HCT116 (cell line): ENCODE measurements around the gene CCDC71. TPM values are rescaled to one million over a fixed set of nuclear protein-coding genes. Genes with fewer than 3 reads are reported as not detected.

Experiments used
- ATAC-seq: fragments of 200-7000 bp; cut with Tn5 transposase; 2 replicates; pipeline ENCODE4 v1.9.1; 2020; ENCODE audit warnings: mild to moderate bottlenecking, moderate library complexity
- BruUV-seq: library from RNA; stranded (reverse); fragments of 400-500 nt; replicated peaks from 2 replicates; lab custom pipeline; 2021; lab: Mats Ljungman, UMichigan
- CTCF ChIA-PET: fragments of 300-600 bp; sonication (Branson Sonifier 250); formaldehyde crosslinking; loops from one replicate; lab custom pipeline; 2021; ENCODE audit warnings: antibody characterized with exemption; lab: Charles Lee
- POLR2A ChIA-PET: fragments of 300-600, 350-600 bp; sonication (Branson Sonifier 250); formaldehyde crosslinking; loops from one replicate; lab custom pipeline; 2021; ENCODE audit warnings: antibody characterized with exemption; lab: Charles Lee
- RAD21 ChIA-PET, 2 experiments: fragments of 300-600 bp; sonication (Branson Sonifier 250); formaldehyde crosslinking; loops; one replicate each; lab custom pipeline; 2023; ENCODE audit warnings: low total read pairs in 2 of 2; ENCODE audit not compliant: uncharacterized antibody in 2 of 2, unreplicated experiment in 2 of 2, low non-redundant PET in 1 of 2; lab: Charles Lee
- DNase-seq: peaks from one replicate; pipeline ENCODE4 v3.0.0-alpha.2; 2010; ENCODE audit warnings: low read depth, low spot score
- H2AFZ ChIP-seq: fragments of 200-600 bp; shearing (Covaris generic), sonication (generic); 2 replicates; pipeline ENCODE4 v1.6.1; 2017; ENCODE audit warnings: low read depth, mixed run types, mixed read lengths, antibody characterized with exemption, low read length; ENCODE audit not compliant: poor library complexity, severe bottlenecking
- H3K27ac ChIP-seq: 2 replicates; pipeline ENCODE4 v1.5.1; 2012; ENCODE audit warnings: low read depth, low read length
- H3K27me3 ChIP-seq: fragments of 200-600 bp; sonication (generic); 2 replicates; pipeline ENCODE4 v1.6.1; 2016; ENCODE audit warnings: mixed run types, low read length, mixed read lengths; ENCODE audit not compliant: insufficient read depth
- H3K36me3 ChIP-seq, 2 experiments: fragments of 200-500 bp in 1 of 2; fragments of 200-600 bp in 1 of 2; sonication (Bioruptor generic) in 1 of 2; sonication (generic) in 1 of 2; 2 replicates each; pipeline versions ENCODE4 v1.5.1 to v1.6.1; 2014 to 2016; ENCODE audit warnings: low read length in 2 of 2, inconsistent platforms in 1 of 2, mixed read lengths in 1 of 2, mixed run types in 1 of 2; ENCODE audit not compliant: insufficient read depth in 2 of 2, control insufficient read depth in 1 of 2
- H3K4me1 ChIP-seq, 2 experiments: fragments of 200-600 bp in 1 of 2; sonication (generic) in 1 of 2; 2 replicates each; pipeline versions ENCODE4 v1.5.1 to v1.6.1; 2012 to 2017; ENCODE audit warnings: low read length in 2 of 2, inconsistent platforms in 1 of 2, mild to moderate bottlenecking in 1 of 2, mixed read lengths in 1 of 2, mixed run types in 1 of 2, moderate library complexity in 1 of 2; ENCODE audit not compliant: insufficient read depth in 2 of 2, control insufficient read depth in 1 of 2
- H3K4me2 ChIP-seq: fragments of 200-600 bp; sonication (generic); 2 replicates; pipeline ENCODE4 v1.6.1; 2017; ENCODE audit warnings: mixed run types, low read length, mixed read lengths
- H3K4me3 ChIP-seq, 2 experiments: fragments of 200-600 bp in 1 of 2; sonication (generic) in 1 of 2; replicated peaks in 1 of 2; 2 replicates each; pipeline ENCODE4 v1.5.1; 2011 to 2016; ENCODE audit warnings: low read length in 2 of 2, control low read depth in 1 of 2, low read depth in 1 of 2, mild to moderate bottlenecking in 1 of 2, mixed read lengths in 1 of 2, mixed run types in 1 of 2
- H3K79me2 ChIP-seq: fragments of 200-600 bp; sonication (generic); 2 replicates; pipeline ENCODE4 v1.6.1; 2017; ENCODE audit warnings: mild to moderate bottlenecking, mixed run types, low read length, moderate library complexity, mixed read lengths; ENCODE audit not compliant: insufficient read depth
- H3K9ac ChIP-seq: fragments of 200-600 bp; sonication (generic); 2 replicates; pipeline ENCODE4 v1.6.1; 2016; ENCODE audit warnings: low read length, mixed read lengths
- H3K9me2 ChIP-seq: fragments of 200-600 bp; sonication (generic), shearing (Covaris generic); 2 replicates; pipeline ENCODE4 v1.6.1; 2017; ENCODE audit warnings: mixed run types, mild to moderate bottlenecking, moderate library complexity; ENCODE audit not compliant: insufficient read depth
- H3K9me3 ChIP-seq, 2 experiments: fragments of 200-500 bp in 1 of 2; fragments of 200-600 bp in 1 of 2; sonication (Bioruptor generic) in 1 of 2; sonication (generic) in 1 of 2; 2 replicates each; pipeline ENCODE4 v1.6.1; 2014 to 2017; ENCODE audit warnings: low read length in 2 of 2, mixed read lengths in 2 of 2, inconsistent platforms in 1 of 2, low read depth in 1 of 2, mild to moderate bottlenecking in 1 of 2, mixed run types in 1 of 2, moderate library complexity in 1 of 2; ENCODE audit not compliant: control insufficient read depth in 1 of 2, insufficient read depth in 1 of 2
- H4K20me1 ChIP-seq: fragments of 200-600 bp; sonication (generic), shearing (Covaris generic); 2 replicates; pipeline ENCODE4 v1.6.1; 2017; ENCODE audit warnings: mixed run types, mild to moderate bottlenecking, moderate library complexity; ENCODE audit not compliant: insufficient read depth
- CBX3 ChIP-seq: IDR thresholded peaks from 2 replicates; pipeline ENCODE4 v1.6.1; 2012; ENCODE audit warnings: low read depth
- EGR1 ChIP-seq: IDR thresholded peaks from 2 replicates; pipeline ENCODE4 v1.6.1; 2012; ENCODE audit warnings: low read depth
- EZH2 ChIP-seq: fragments of 200-600 bp; sonication (generic); IDR thresholded peaks from 2 replicates; pipeline ENCODE4 v1.6.1; 2017; ENCODE audit warnings: antibody characterized with exemption, mixed run types
- EZH2phosphoT487 ChIP-seq: fragments of 200-600 bp; IDR thresholded peaks from 2 replicates; pipeline ENCODE4 v1.6.1; 2018; ENCODE audit warnings: antibody characterized with exemption, borderline replicate concordance
- FOSL1 ChIP-seq: IDR thresholded peaks from 2 replicates; pipeline ENCODE4 v1.6.1; 2012; ENCODE audit warnings: low read depth
- JUND ChIP-seq: IDR thresholded peaks from 2 replicates; pipeline ENCODE4 v1.6.1; 2012
- POLR2A ChIP-seq: IDR thresholded peaks from 2 replicates; pipeline ENCODE4 v1.7.0; 2011; ENCODE audit warnings: borderline replicate concordance; ENCODE audit not compliant: insufficient read depth, insufficient read length; ENCODE audit errors: extremely low read depth
- RAD21 ChIP-seq: IDR thresholded peaks from 2 replicates; pipeline ENCODE4 v1.6.1; 2012; ENCODE audit warnings: low read depth, mild to moderate bottlenecking
- SIN3A ChIP-seq: IDR thresholded peaks from 2 replicates; pipeline ENCODE4 v1.6.1; 2012; ENCODE audit warnings: low read depth
- TCF7L2 ChIP-seq: IDR thresholded peaks from 2 replicates; pipeline ENCODE4 v1.7.0; 2011; ENCODE audit warnings: borderline replicate concordance, inconsistent platforms; ENCODE audit not compliant: insufficient read depth, insufficient read length; ENCODE audit errors: extremely low read depth
- YY1 ChIP-seq: IDR thresholded peaks from 2 replicates; pipeline ENCODE4 v1.6.1; 2011; ENCODE audit warnings: low read length, low read depth, moderate library complexity, mild to moderate bottlenecking; ENCODE audit not compliant: insufficient replicate concordance; ENCODE audit errors: extremely low read depth
- ZFX ChIP-seq: fragments of 450-650 bp; IDR thresholded peaks from 2 replicates; pipeline ENCODE4 v1.6.1; 2017
- intact Hi-C: fragments of 100-400 bp; cut with micrococcal nuclease; formaldehyde crosslinking; loops from 2 replicates; pipeline ENCODE4 v1.10.0; 2022
- total RNA-seq: library from RNA; stranded (reverse); gene quantifications from one replicate; pipeline ENCODE4 v1.2.1, GENCODE V29; 2021; ENCODE audit not compliant: unreplicated experiment
- TF ChIP-seq, protein P1 (sequence below): IDR thresholded peaks from 2 replicates; pipeline ENCODE4 v1.6.1; 2012
- TF ChIP-seq, protein P2 (sequence below), 3 experiments: fragments of 200-600 bp in 1 of 3; sonication (generic) in 1 of 3; IDR thresholded peaks in 2 of 3; conservative IDR thresholded peaks in 1 of 3; 2 replicates each; pipeline ENCODE4 v1.5.1; 2012 to 2017; ENCODE audit warnings: low read depth in 2 of 3, low read length in 2 of 3, antibody characterized with exemption in 1 of 3, borderline replicate concordance in 1 of 3, control low read depth in 1 of 3, mild to moderate bottlenecking in 1 of 3, mixed read lengths in 1 of 3, mixed run types in 1 of 3, moderate library complexity in 1 of 3; ENCODE audit not compliant: insufficient read depth in 1 of 3
- TF ChIP-seq, protein P3 (sequence below): IDR thresholded peaks from 2 replicates; pipeline ENCODE4 v1.6.1; 2011; ENCODE audit warnings: mild to moderate bottlenecking, low read length, moderate library complexity; ENCODE audit not compliant: insufficient replicate concordance; ENCODE audit errors: extremely low read depth
- TF ChIP-seq, protein P4 (sequence below): IDR thresholded peaks from 2 replicates; pipeline ENCODE4 v1.6.1; 2012; ENCODE audit warnings: low read depth

CCDC71 gene
- total RNA-seq, 1 experiment from 2014 or later = 32.8 TPM

DNA sequence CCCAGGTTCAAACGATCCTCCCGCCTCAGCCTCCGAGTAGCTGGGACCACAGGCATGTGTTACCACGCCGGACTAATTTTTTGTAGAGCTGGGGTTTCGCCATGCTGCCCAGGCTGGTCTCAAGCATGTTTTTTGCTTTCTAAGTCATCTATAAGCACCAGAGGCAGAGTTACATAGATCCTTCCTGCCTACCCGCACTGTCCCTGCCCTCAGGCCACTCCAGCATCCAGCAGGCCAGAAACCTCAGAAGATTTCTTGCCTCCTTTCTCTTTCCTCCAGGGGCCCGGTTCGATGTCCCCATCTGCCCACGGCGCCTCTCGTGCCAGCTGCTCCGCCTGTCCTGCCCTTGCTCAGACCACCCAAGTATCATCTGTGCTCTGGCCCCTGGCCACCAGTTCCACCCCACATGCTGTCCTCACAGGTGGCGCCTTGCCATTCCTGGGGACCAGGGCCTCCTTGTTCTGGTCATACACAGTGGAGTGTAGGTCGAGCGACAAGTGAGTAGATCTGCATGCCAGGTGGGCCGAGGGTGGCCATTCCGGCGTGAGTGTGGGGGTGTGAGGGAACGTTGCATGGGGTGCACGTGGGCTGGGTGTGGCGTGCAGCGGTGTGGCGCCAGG is 32.6 kb upstream of the CCDC71 start:
- ChIA-PET CTCF (no interaction called here), RAD21 (no interaction called here), POLR2A (no interaction called here)
- BruUV-seq = no TSS peak
- TF ChIP-seq, protein P1, sequence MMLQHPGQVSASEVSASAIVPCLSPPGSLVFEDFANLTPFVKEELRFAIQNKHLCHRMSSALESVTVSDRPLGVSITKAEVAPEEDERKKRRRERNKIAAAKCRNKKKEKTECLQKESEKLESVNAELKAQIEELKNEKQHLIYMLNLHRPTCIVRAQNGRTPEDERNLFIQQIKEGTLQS = no peak
- TF ChIP-seq TCF7L2 = no peak
- no peak for TF ChIP-seq RAD21
- TF ChIP-seq POLR2A = no peak
- TF ChIP-seq, protein P2, sequence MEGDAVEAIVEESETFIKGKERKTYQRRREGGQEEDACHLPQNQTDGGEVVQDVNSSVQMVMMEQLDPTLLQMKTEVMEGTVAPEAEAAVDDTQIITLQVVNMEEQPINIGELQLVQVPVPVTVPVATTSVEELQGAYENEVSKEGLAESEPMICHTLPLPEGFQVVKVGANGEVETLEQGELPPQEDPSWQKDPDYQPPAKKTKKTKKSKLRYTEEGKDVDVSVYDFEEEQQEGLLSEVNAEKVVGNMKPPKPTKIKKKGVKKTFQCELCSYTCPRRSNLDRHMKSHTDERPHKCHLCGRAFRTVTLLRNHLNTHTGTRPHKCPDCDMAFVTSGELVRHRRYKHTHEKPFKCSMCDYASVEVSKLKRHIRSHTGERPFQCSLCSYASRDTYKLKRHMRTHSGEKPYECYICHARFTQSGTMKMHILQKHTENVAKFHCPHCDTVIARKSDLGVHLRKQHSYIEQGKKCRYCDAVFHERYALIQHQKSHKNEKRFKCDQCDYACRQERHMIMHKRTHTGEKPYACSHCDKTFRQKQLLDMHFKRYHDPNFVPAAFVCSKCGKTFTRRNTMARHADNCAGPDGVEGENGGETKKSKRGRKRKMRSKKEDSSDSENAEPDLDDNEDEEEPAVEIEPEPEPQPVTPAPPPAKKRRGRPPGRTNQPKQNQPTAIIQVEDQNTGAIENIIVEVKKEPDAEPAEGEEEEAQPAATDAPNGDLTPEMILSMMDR (IDR thresholded peaks at IDR 0.05 in 2 of 3, conservative IDR thresholded peaks at IDR 0.05 in 1 of 3; ENCODE audit: borderline replicate concordance in 1 of 3, insufficient read depth in 1 of 3, low read depth in 2 of 3, low read length in 2 of 3) = no peak
- no peak for TF ChIP-seq EZH2phosphoT487
- no peak for TF ChIP-seq SIN3A
- TF ChIP-seq JUND = no peak
- TF ChIP-seq EGR1 = no peak
- TF ChIP-seq FOSL1 = no peak
- no peak for TF ChIP-seq ZFX
- TF ChIP-seq, protein P3, sequence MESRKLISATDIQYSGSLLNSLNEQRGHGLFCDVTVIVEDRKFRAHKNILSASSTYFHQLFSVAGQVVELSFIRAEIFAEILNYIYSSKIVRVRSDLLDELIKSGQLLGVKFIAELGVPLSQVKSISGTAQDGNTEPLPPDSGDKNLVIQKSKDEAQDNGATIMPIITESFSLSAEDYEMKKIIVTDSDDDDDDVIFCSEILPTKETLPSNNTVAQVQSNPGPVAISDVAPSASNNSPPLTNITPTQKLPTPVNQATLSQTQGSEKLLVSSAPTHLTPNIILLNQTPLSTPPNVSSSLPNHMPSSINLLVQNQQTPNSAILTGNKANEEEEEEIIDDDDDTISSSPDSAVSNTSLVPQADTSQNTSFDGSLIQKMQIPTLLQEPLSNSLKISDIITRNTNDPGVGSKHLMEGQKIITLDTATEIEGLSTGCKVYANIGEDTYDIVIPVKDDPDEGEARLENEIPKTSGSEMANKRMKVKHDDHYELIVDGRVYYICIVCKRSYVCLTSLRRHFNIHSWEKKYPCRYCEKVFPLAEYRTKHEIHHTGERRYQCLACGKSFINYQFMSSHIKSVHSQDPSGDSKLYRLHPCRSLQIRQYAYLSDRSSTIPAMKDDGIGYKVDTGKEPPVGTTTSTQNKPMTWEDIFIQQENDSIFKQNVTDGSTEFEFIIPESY = no peak
- no peak for TF ChIP-seq YY1
- no peak for TF ChIP-seq EZH2
- TF ChIP-seq, protein P4, sequence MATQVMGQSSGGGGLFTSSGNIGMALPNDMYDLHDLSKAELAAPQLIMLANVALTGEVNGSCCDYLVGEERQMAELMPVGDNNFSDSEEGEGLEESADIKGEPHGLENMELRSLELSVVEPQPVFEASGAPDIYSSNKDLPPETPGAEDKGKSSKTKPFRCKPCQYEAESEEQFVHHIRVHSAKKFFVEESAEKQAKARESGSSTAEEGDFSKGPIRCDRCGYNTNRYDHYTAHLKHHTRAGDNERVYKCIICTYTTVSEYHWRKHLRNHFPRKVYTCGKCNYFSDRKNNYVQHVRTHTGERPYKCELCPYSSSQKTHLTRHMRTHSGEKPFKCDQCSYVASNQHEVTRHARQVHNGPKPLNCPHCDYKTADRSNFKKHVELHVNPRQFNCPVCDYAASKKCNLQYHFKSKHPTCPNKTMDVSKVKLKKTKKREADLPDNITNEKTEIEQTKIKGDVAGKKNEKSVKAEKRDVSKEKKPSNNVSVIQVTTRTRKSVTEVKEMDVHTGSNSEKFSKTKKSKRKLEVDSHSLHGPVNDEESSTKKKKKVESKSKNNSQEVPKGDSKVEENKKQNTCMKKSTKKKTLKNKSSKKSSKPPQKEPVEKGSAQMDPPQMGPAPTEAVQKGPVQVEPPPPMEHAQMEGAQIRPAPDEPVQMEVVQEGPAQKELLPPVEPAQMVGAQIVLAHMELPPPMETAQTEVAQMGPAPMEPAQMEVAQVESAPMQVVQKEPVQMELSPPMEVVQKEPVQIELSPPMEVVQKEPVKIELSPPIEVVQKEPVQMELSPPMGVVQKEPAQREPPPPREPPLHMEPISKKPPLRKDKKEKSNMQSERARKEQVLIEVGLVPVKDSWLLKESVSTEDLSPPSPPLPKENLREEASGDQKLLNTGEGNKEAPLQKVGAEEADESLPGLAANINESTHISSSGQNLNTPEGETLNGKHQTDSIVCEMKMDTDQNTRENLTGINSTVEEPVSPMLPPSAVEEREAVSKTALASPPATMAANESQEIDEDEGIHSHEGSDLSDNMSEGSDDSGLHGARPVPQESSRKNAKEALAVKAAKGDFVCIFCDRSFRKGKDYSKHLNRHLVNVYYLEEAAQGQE = no peak
- TF ChIP-seq CBX3 = no peak
- DNase-seq (no peak), ATAC-seq (no peak)
- no peaks in the 10 kb centered on the region for H3K27me3 ChIP-seq
- H3K4me3 ChIP-seq = no peak overlapping the region
- no peak overlapping the region for H3K27ac ChIP-seq
- no peaks in the 10 kb centered on the region for H3K36me3 ChIP-seq
- H4K20me1 ChIP-seq = no peaks in the 10 kb centered on the region
- H3K4me1 ChIP-seq = no peaks in the 10 kb centered on the region
- H3K79me2 ChIP-seq = no peaks in the 10 kb centered on the region
- no peaks in the 10 kb centered on the region for H3K9me3 ChIP-seq
- no peaks in the 10 kb centered on the region for H3K9me2 ChIP-seq
- no peak overlapping the region for H3K4me2 ChIP-seq
- intact Hi-C loops = no loop called here
- no peak overlapping the region for H2AFZ ChIP-seq
- no peak overlapping the region for H3K9ac ChIP-seq
